Natural killer cell (primary cell): ENCODE measurements around the gene MNX1. TPM values are rescaled to one million over a fixed set of nuclear protein-coding genes. Genes with fewer than 3 reads are reported as not detected.

Experiments used
- ATAC-seq, 3 donors: fragments of 150-1000 bp in 2 of 3; fragments of 200-7000 bp in 1 of 3; cut with Tn5 transposase; 1 replicate in 1 of 3; 2 replicates in 2 of 3; pipeline ENCODE4 v1.10.0; 2021; ENCODE audit warnings: mild to moderate bottlenecking in 2 of 3, moderate library complexity in 2 of 3
- DNase-seq, 2 donors: peaks; one replicate each; pipeline versions ENCODE4 v3.0.0 to v3.0.0-alpha.2; 2013 to 2021; ENCODE audit warnings: mixed read lengths in 1 of 2
- H3K27ac ChIP-seq: one replicate; pipeline ENCODE4 v1.5.1; 2013; ENCODE audit warnings: mild to moderate bottlenecking, low read length
- H3K27me3 ChIP-seq: one replicate; pipeline ENCODE4 v1.6.1; 2013; ENCODE audit warnings: low read length; ENCODE audit not compliant: control insufficient read depth, insufficient read depth
- H3K36me3 ChIP-seq: one replicate; pipeline ENCODE4 v1.6.1; 2013; ENCODE audit warnings: low read length; ENCODE audit not compliant: control insufficient read depth, insufficient read depth
- H3K4me1 ChIP-seq: one replicate; pipeline ENCODE4 v1.6.1; 2013; ENCODE audit warnings: low read length; ENCODE audit not compliant: control insufficient read depth, insufficient read depth
- H3K4me3 ChIP-seq: one replicate; pipeline ENCODE4 v1.5.1; 2013; ENCODE audit warnings: low read length
- H3K9me3 ChIP-seq: one replicate; pipeline ENCODE4 v1.6.1; 2013; ENCODE audit warnings: low read length; ENCODE audit not compliant: control insufficient read depth, insufficient read depth
- H3K27ac Mint-ChIP-seq, 2 donors: one replicate each; pipeline ENCODE4 v1.8.0; 2022; ENCODE audit warnings: mild to moderate bottlenecking in 2 of 2, mixed read lengths in 2 of 2, moderate library complexity in 1 of 2
- H3K27me3 Mint-ChIP-seq, 2 donors: one replicate each; pipeline ENCODE4 v1.8.0; 2022; ENCODE audit warnings: low read depth in 2 of 2, mixed read lengths in 2 of 2
- H3K36me3 Mint-ChIP-seq: one replicate; pipeline ENCODE4 v1.8.0; 2022; ENCODE audit warnings: mixed read lengths
- H3K4me1 Mint-ChIP-seq, 2 donors: one replicate each; pipeline ENCODE4 v1.8.0; 2022; ENCODE audit warnings: mixed read lengths in 2 of 2
- H3K4me3 Mint-ChIP-seq: one replicate; pipeline ENCODE4 v1.8.0; 2022; ENCODE audit warnings: mild to moderate bottlenecking, moderate library complexity, mixed read lengths
- H3K9me3 Mint-ChIP-seq, 2 donors: one replicate each; pipeline ENCODE4 v1.8.0; 2022; ENCODE audit warnings: mixed read lengths in 2 of 2
- CTCF ChIP-seq: fragments of 200-600 bp; IDR thresholded peaks from one replicate; pipeline ENCODE4 v1.8.0; 2022; ENCODE audit warnings: antibody characterized with exemption
- WGBS: methylation state at CpG from one replicate; pipeline ENCODE4 v1.1.7; 2013; ENCODE audit warnings: missing lambda C conversion rate; ENCODE audit not compliant: insufficient coverage; 5-methylcytosine and 5-hydroxymethylcytosine counted together
- intact Hi-C: fragments of 100-400 bp; cut with micrococcal nuclease; formaldehyde crosslinking; loops from one replicate; pipeline ENCODE4 v1.14.2; 2022
- total RNA-seq, 4 donors: library from RNA; stranded (reverse); fragments of 120-200 nt in 1 of 4; gene quantifications; one replicate each; pipeline versions ENCODE4 v1.2.3 to v1.2.4, GENCODE V29; 2013 to 2022

Gene MNX1
- total RNA-seq, 3 donors from 2014 or later (not counting 1 experiment from before 2014, with no cell fraction given), result not detected

- no peak overlapping the region for H3K4me3 ChIP-seq
- H3K27ac Mint-ChIP-seq, result no peak overlapping the region
- DNase-seq (no peak), ATAC-seq (no peak)
- no peaks in the 10 kb centered on the region for H3K9me3 Mint-ChIP-seq
- TF ChIP-seq CTCF, result no peak
- H3K4me3 Mint-ChIP-seq, result no peak overlapping the region
- no peaks in the 10 kb centered on the region for H3K27me3 ChIP-seq
- H3K4me1 Mint-ChIP-seq, result no peaks in the 10 kb centered on the region
- no peaks in the 10 kb centered on the region for H3K36me3 Mint-ChIP-seq
- H3K27me3 Mint-ChIP-seq, result peaks cover 5 to 8% of the 10 kb centered on the region in 2 donors
- 88% methylated on average over 25 of the region's 25 CpGs for WGBS
- intact Hi-C loops, result no loop called here
- no peak overlapping the region for H3K27ac ChIP-seq
- H3K4me1 ChIP-seq, result no peaks in the 10 kb centered on the region
- H3K9me3 ChIP-seq, result no peaks in the 10 kb centered on the region
- no peaks in the 10 kb centered on the region for H3K36me3 ChIP-seq
These were observed 20.5 kb downstream of the MNX1 start for GRCh38 chr7:156989766-156990535.

- DNase-seq, result no peak
- ATAC-seq, result no peak
- Histone ChIP-seq H3K4me1 (no peaks in the 10 kb centered on the region), H3K9me3 (no peaks in the 10 kb centered on the region), H3K27me3 (no peaks in the 10 kb centered on the region), H3K4me3 (no peak overlapping the region), H3K36me3 (no peaks in the 10 kb centered on the region), H3K27ac (no peak overlapping the region)
- peaks cover 2 to 3% of the 10 kb centered on the region in 2 donors for H3K27me3 Mint-ChIP-seq
- no peak for TF ChIP-seq CTCF
- H3K4me3 Mint-ChIP-seq, result no peak overlapping the region
- no peaks in the 10 kb centered on the region for H3K9me3 Mint-ChIP-seq
- H3K36me3 Mint-ChIP-seq, result no peaks in the 10 kb centered on the region
- 88% methylated on average over 27 of the region's 27 CpGs for WGBS
- H3K27ac Mint-ChIP-seq, result no peak overlapping the region
- H3K4me1 Mint-ChIP-seq, result no peaks in the 10 kb centered on the region
- intact Hi-C loops, result no loop called here
These were observed 21.9 kb downstream of the MNX1 start for GRCh38 chr7:156988343-156989185.

GRCh38 chr7:156986378-156986777 lies 24.1 kb downstream of the MNX1 start:
- no peaks in the 10 kb centered on the region for H3K27me3 Mint-ChIP-seq
- H3K9me3 Mint-ChIP-seq, result no peaks in the 10 kb centered on the region
- no peak overlapping the region for H3K27ac ChIP-seq
- no peak overlapping the region for H3K27ac Mint-ChIP-seq
- H3K4me1 Mint-ChIP-seq, result no peaks in the 10 kb centered on the region
- no peak overlapping the region for H3K4me3 Mint-ChIP-seq
- intact Hi-C loops, result no loop called here
- no peaks in the 10 kb centered on the region for H3K36me3 ChIP-seq
- H3K4me3 ChIP-seq, result no peak overlapping the region
- H3K9me3 ChIP-seq, result no peaks in the 10 kb centered on the region
- H3K27me3 ChIP-seq, result no peaks in the 10 kb centered on the region
- TF ChIP-seq CTCF, result no peak
- H3K36me3 Mint-ChIP-seq, result no peaks in the 10 kb centered on the region
- ATAC-seq, result no peak
- WGBS, result 92% methylated on average over 8 of the region's 8 CpGs
- no peaks in the 10 kb centered on the region for H3K4me1 ChIP-seq
- DNase-seq, result no peak
